Stomach (tissue), 4 donors: ENCODE results near the gene P2RY11.

Experiments
- CTCF ChIP-seq, 7 experiments: fragments of 450-650 bp in 4 of 7; fragments of 200-600 bp in 3 of 7; sonication (generic) in 3 of 7; IDR thresholded peaks; one replicate each; pipeline ENCODE4 v1.5.1; 2016 to 2019; ENCODE audit warnings: antibody characterized with exemption in 7 of 7, control low read depth in 2 of 7, mild to moderate bottlenecking in 1 of 7
- EP300 ChIP-seq: sonication (generic); formaldehyde crosslinking; IDR thresholded peaks from one replicate; pipeline ENCODE4 v1.6.1; 2017; ENCODE audit warnings: antibody characterized with exemption
- POLR2AphosphoS5 ChIP-seq, 3 donors: sonication (generic); formaldehyde crosslinking; IDR thresholded peaks; one replicate each; pipeline ENCODE4 v1.6.1; 2016; ENCODE audit warnings: antibody characterized with exemption in 3 of 3

GRCh38 chr19:10138879-10139795, 27.6 kb downstream of the P2RY11 start:
- no peak for TF ChIP-seq CTCF (IDR thresholded peaks at IDR 0.05)
- TF ChIP-seq EP300 = no peak
- TF ChIP-seq POLR2AphosphoS5 (IDR thresholded peaks at IDR 0.05) = no peak
